ENCODE data around the gene ULBP2.
"Not testable (repeated sequence)": the region's sequence is repeated elsewhere in the genome, so short reads cannot be mapped to it uniquely, and the experiment has no call there.

- not testable (repeated sequence) for TF ChIP-seq CTCF (IDR thresholded peaks at IDR 0.05); ZFX (IDR thresholded peaks at IDR 0.05; ENCODE audit: borderline replicate concordance)
Observed at GRCh38 chr6:149959806-149960205, 18.0 kb downstream of the ULBP2 start.
